ENCODE results near the gene GNAO1. TPM values are rescaled to one million over a fixed set of nuclear protein-coding genes. Genes with fewer than 3 reads are reported as not detected.

GNAO1 gene
- total RNA-seq, 1 donor from 2014 or later: 1.9 TPM

DNA sequence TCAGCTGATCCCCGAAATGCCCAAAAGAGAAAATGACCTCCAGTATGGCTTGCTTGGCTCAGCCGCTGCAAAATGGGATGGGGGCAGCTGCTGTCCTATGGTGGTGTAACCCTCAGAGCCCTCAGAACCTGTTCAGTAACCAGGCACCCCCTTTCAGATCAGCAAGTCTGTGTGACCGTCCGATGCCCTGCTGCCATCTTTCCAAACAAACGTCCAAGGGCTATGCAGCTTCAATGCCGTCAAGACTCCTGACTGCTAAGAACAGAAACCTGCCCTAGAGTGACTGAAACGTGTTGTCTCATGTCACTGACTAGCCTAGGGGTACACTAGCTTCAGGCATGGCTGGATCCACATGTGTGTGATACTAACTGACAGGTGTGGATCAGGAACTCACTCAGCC is 70.4 kb downstream of the GNAO1 start:
- TF ChIP-seq EZH2phosphoT487 (IDR thresholded peaks at IDR 0.05): no peak
- TF ChIP-seq, protein P1, sequence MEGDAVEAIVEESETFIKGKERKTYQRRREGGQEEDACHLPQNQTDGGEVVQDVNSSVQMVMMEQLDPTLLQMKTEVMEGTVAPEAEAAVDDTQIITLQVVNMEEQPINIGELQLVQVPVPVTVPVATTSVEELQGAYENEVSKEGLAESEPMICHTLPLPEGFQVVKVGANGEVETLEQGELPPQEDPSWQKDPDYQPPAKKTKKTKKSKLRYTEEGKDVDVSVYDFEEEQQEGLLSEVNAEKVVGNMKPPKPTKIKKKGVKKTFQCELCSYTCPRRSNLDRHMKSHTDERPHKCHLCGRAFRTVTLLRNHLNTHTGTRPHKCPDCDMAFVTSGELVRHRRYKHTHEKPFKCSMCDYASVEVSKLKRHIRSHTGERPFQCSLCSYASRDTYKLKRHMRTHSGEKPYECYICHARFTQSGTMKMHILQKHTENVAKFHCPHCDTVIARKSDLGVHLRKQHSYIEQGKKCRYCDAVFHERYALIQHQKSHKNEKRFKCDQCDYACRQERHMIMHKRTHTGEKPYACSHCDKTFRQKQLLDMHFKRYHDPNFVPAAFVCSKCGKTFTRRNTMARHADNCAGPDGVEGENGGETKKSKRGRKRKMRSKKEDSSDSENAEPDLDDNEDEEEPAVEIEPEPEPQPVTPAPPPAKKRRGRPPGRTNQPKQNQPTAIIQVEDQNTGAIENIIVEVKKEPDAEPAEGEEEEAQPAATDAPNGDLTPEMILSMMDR (IDR thresholded peaks at IDR 0.05): no peak
- no peak for TF ChIP-seq EZH2 (IDR thresholded peaks at IDR 0.05)
- no peaks in the 10 kb centered on the region for H3K9me3 Mint-ChIP-seq
- no peak overlapping the region for H3K4me2 ChIP-seq
- no peak overlapping the region for H3K27ac Mint-ChIP-seq
- no peaks in the 10 kb centered on the region for H4K20me1 ChIP-seq (ENCODE audit: low read depth)
- H3K36me3 ChIP-seq: no peaks in the 10 kb centered on the region
- no peaks in the 10 kb centered on the region for H3K27me3 ChIP-seq
- peaks cover 2% of the 10 kb centered on the region for H3K27me3 Mint-ChIP-seq (ENCODE audit: insufficient read depth, low read depth)
- no peak for DNase-seq (ENCODE audit: low spot score)
- H3K36me3 Mint-ChIP-seq: no peaks in the 10 kb centered on the region
- H3K4me3 ChIP-seq: no peak overlapping the region
- H3K4me1 Mint-ChIP-seq: peaks cover 14% of the 10 kb centered on the region
- H3F3A ChIP-seq (ENCODE audit: low read depth): no peaks in the 10 kb centered on the region
- no peak overlapping the region for H3K27ac ChIP-seq
- no peak overlapping the region for H2AFZ ChIP-seq (replicated peaks)
- H3K4me3 Mint-ChIP-seq: no peak overlapping the region
- H3K9me3 ChIP-seq (ENCODE audit: low read depth): no peaks in the 10 kb centered on the region
- H3K4me1 ChIP-seq: no peaks in the 10 kb centered on the region
- H3K9ac ChIP-seq: no peak overlapping the region
- H3K79me2 ChIP-seq (ENCODE audit: low read depth): no peaks in the 10 kb centered on the region

DNA sequence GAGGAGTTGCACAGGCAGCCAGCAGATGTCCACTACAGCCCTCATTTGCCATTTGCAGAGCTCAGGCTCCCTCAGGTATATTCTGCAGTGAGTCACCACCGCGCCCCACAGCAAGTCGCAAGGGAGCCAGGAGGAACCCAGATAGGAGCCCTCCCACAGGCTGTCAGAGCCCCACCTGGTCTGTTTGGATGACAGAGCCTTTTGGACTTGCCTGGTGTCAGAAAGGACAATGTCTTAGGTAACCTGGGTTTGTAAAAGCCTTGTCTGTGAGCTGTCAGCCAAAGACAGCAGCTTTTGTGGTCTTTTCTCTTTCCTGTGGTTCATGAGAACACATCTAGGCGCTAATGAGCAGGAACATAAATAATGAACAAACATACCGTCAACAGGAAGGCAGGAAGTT is 70.9 kb downstream of the GNAO1 start:
- Histone ChIP-seq H3F3A (ENCODE audit: low read depth) (no peaks in the 10 kb centered on the region), H3K27me3 (no peaks in the 10 kb centered on the region), H3K36me3 (no peaks in the 10 kb centered on the region), H3K9ac (no peak overlapping the region), H2AFZ (replicated peaks) (no peak overlapping the region), H3K9me3 (ENCODE audit: low read depth) (no peaks in the 10 kb centered on the region), H3K4me1 (no peaks in the 10 kb centered on the region), H3K27ac (no peak overlapping the region), H3K4me2 (no peak overlapping the region), H3K79me2 (ENCODE audit: low read depth) (no peaks in the 10 kb centered on the region), H4K20me1 (ENCODE audit: low read depth) (no peaks in the 10 kb centered on the region), H3K4me3 (no peak overlapping the region)
- Mint-ChIP-seq H3K27me3 (ENCODE audit: insufficient read depth, low read depth) (peaks cover 2% of the 10 kb centered on the region), H3K4me1 (peaks cover 14% of the 10 kb centered on the region), H3K4me3 (no peak overlapping the region), H3K36me3 (no peaks in the 10 kb centered on the region), H3K9me3 (no peaks in the 10 kb centered on the region), H3K27ac (no peak overlapping the region)
- TF ChIP-seq, protein P1 (IDR thresholded peaks at IDR 0.05): no peak
- TF ChIP-seq EZH2phosphoT487 (IDR thresholded peaks at IDR 0.05): no peak
- no peak for TF ChIP-seq EZH2 (IDR thresholded peaks at IDR 0.05)
- no peak for DNase-seq (ENCODE audit: low spot score)

DNA sequence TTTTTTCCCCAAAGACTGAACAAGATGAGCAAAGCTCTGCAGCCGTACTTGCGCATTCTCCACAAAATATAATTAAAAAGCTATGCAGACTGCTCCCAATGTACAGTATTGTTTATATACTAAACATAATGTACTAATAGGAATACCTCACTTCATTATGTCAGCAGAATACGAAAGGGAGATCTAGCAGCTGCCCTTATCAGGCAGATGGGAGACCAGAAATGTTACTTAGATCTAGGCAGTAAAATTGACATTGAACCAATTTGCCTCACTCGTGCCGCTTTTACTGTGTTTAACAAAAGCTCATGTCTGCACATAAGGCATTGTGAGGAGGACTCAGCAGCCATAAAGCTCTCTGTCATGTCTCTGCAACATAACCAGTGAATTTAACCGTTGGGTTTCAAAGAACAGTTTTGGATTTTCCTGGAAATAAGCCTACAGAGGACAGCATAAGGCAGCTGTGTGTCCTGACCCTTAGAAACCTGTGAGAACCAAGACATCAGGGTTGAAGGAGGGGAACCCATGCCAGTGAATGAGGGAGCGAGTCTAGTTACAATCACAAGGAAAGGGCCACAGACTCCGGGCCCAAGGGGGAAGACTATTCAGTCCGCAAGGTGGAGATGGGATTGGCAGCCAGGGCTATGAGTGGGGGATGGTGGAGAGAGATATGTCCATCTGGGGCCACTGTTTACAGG is 71.4 kb downstream of the GNAO1 start:
- no peaks in the 10 kb centered on the region for H4K20me1 ChIP-seq (ENCODE audit: low read depth)
- no peaks in the 10 kb centered on the region for H3K4me1 ChIP-seq
- H3K27ac ChIP-seq: no peak overlapping the region
- H3F3A ChIP-seq (ENCODE audit: low read depth): no peaks in the 10 kb centered on the region
- no peaks in the 10 kb centered on the region for H3K27me3 ChIP-seq
- H3K9me3 Mint-ChIP-seq: no peaks in the 10 kb centered on the region
- H3K79me2 ChIP-seq (ENCODE audit: low read depth): no peaks in the 10 kb centered on the region
- no peaks in the 10 kb centered on the region for H3K36me3 Mint-ChIP-seq
- H3K27me3 Mint-ChIP-seq (ENCODE audit: insufficient read depth, low read depth): peaks cover 1% of the 10 kb centered on the region
- no peak overlapping the region for H3K4me2 ChIP-seq
- H3K27ac Mint-ChIP-seq: no peak overlapping the region
- H3K4me1 Mint-ChIP-seq: peaks cover 14% of the 10 kb centered on the region
- H3K36me3 ChIP-seq: no peaks in the 10 kb centered on the region
- no peak overlapping the region for H3K9ac ChIP-seq
- H3K4me3 ChIP-seq: no peak overlapping the region
- H2AFZ ChIP-seq (replicated peaks): no peak overlapping the region
- no peak for DNase-seq (ENCODE audit: low spot score)
- no peak for TF ChIP-seq EZH2phosphoT487 (IDR thresholded peaks at IDR 0.05)
- TF ChIP-seq EZH2 (IDR thresholded peaks at IDR 0.05): no peak
- TF ChIP-seq, protein P1 (IDR thresholded peaks at IDR 0.05): no peak
- no peak overlapping the region for H3K4me3 Mint-ChIP-seq
- no peaks in the 10 kb centered on the region for H3K9me3 ChIP-seq (ENCODE audit: low read depth)

Data from neural progenitor cell (in vitro differentiated cells).